GM12865 (cell line): Measurements from ENCODE around the gene GPC5.

Experiments
- DNase-seq: peaks from one replicate; pipeline ENCODE4 v3.0.0; 2010; ENCODE audit warnings: low read depth
- H3K4me3 ChIP-seq: 2 replicates; pipeline ENCODE4 v1.5.1; 2011; ENCODE audit warnings: mild to moderate bottlenecking, low read depth, low read length, control low read depth
- CTCF ChIP-seq: IDR thresholded peaks from 2 replicates; pipeline ENCODE4 v1.5.1; 2011; ENCODE audit warnings: low read length, control low read depth, low read depth, inconsistent platforms; ENCODE audit not compliant: insufficient read depth; ENCODE audit errors: missing control alignments

GPC5 gene

GRCh38 chr13:91639330-91639729 is 240.9 kb downstream of the GPC5 start:
- DNase-seq, result no peak
- TF ChIP-seq CTCF, result no peak
- no peak overlapping the region for H3K4me3 ChIP-seq

- no peak overlapping the region for H3K4me3 ChIP-seq
- no peak for DNase-seq
- no peak for TF ChIP-seq CTCF
Measured at GRCh38 chr13:91643394-91643793, 245.0 kb downstream of the GPC5 start.

GRCh38 chr13:91644806-91645205 is 246.4 kb downstream of the GPC5 start:
- H3K4me3 ChIP-seq, result no peak overlapping the region
- DNase-seq, result no peak
- no peak for TF ChIP-seq CTCF

GRCh38 chr13:91647361-91647990 is 249.1 kb downstream of the GPC5 start:
- no peak overlapping the region for H3K4me3 ChIP-seq
- peak; percentile 68 for TF ChIP-seq CTCF
- peak; percentile 34 for DNase-seq

GRCh38 chr13:91648012-91648411 is 249.6 kb downstream of the GPC5 start:
- no peak for DNase-seq
- no peak for TF ChIP-seq CTCF
- no peak overlapping the region for H3K4me3 ChIP-seq

GRCh38 chr13:91649456-91649855 is 251.0 kb downstream of the GPC5 start:
- no peak for DNase-seq
- H3K4me3 ChIP-seq, result no peak overlapping the region
- TF ChIP-seq CTCF, result no peak
